CD14-positive monocyte (primary cell): Measurements from ENCODE around the gene RNASE12. TPM values are rescaled to one million over a fixed set of nuclear protein-coding genes. Genes with fewer than 3 reads are reported as not detected.

Experiments used
- DNase-seq, 3 donors: peaks; one replicate each; pipeline ENCODE4 v3.0.0-alpha.2; 2011 to 2022
- H2AFZ ChIP-seq: 2 replicates; pipeline ENCODE4 v1.6.0; 2012; ENCODE audit warnings: mild to moderate bottlenecking, low read depth, low read length, inconsistent platforms; ENCODE audit not compliant: insufficient read depth, poor library complexity, severe bottlenecking
- H3K27ac ChIP-seq, 2 donors: 1 replicate in 1 of 2; 2 replicates in 1 of 2; pipeline ENCODE4 v1.5.1; 2012 to 2013; ENCODE audit warnings: low read length in 2 of 2, control low read depth in 1 of 2, inconsistent platforms in 1 of 2, low read depth in 1 of 2, mild to moderate bottlenecking in 1 of 2
- H3K27me3 ChIP-seq, 2 donors: one replicate each; pipeline versions ENCODE4 v1.6.0 to v1.6.1; 2011 to 2013; ENCODE audit warnings: low read length in 2 of 2; ENCODE audit not compliant: control insufficient read depth in 2 of 2, insufficient read depth in 2 of 2
- H3K36me3 ChIP-seq, 2 donors: replicated peaks in 1 of 2; 1 replicate in 1 of 2; 2 replicates in 1 of 2; pipeline versions ENCODE4 v1.5.1 to v1.6.1; 2012 to 2013; ENCODE audit warnings: low read length in 2 of 2, control low read depth in 1 of 2, inconsistent platforms in 1 of 2, mild to moderate bottlenecking in 1 of 2; ENCODE audit not compliant: insufficient read depth in 2 of 2, control insufficient read depth in 1 of 2
- H3K4me1 ChIP-seq, 2 donors: 1 replicate in 1 of 2; 2 replicates in 1 of 2; pipeline versions ENCODE4 v1.5.1 to v1.6.1; 2012 to 2013; ENCODE audit warnings: low read length in 2 of 2, control low read depth in 1 of 2, inconsistent platforms in 1 of 2, mild to moderate bottlenecking in 1 of 2, moderate library complexity in 1 of 2; ENCODE audit not compliant: insufficient read depth in 2 of 2, control insufficient read depth in 1 of 2
- H3K4me2 ChIP-seq: replicated peaks from 2 replicates; pipeline ENCODE3; 2012; ENCODE audit warnings: low read length, moderate library complexity, mild to moderate bottlenecking; ENCODE audit not compliant: poor library complexity, severe bottlenecking; ENCODE audit errors: extremely low read depth
- H3K4me3 ChIP-seq, 3 experiments: fragments of 200-600 bp in 1 of 3; sonication (generic) in 1 of 3; replicated peaks in 1 of 3; 1 replicate in 2 of 3; 2 replicates in 1 of 3; pipeline ENCODE4 v1.5.1; 2011 to 2013; ENCODE audit warnings: low read length in 3 of 3, mild to moderate bottlenecking in 3 of 3, control low read depth in 2 of 3, low read depth in 2 of 3, inconsistent platforms in 1 of 3, moderate library complexity in 1 of 3
- H3K79me2 ChIP-seq: 2 replicates; pipeline ENCODE4 v1.6.0; 2012; ENCODE audit warnings: mild to moderate bottlenecking, control low read depth, inconsistent platforms, low read length, moderate library complexity; ENCODE audit not compliant: insufficient read depth
- H3K9ac ChIP-seq: 2 replicates; pipeline ENCODE4 v1.6.0; 2017; ENCODE audit warnings: low read length, mild to moderate bottlenecking; ENCODE audit not compliant: insufficient read depth, poor library complexity, severe bottlenecking
- H3K9me3 ChIP-seq, 2 donors: replicated peaks in 1 of 2; 1 replicate in 1 of 2; 2 replicates in 1 of 2; pipeline versions ENCODE4 v1.5.1 to v1.6.1; 2012 to 2013; ENCODE audit warnings: low read length in 2 of 2, control low read depth in 1 of 2; ENCODE audit not compliant: control insufficient read depth in 1 of 2, insufficient read depth in 1 of 2
- H4K20me1 ChIP-seq: 2 replicates; pipeline ENCODE4 v1.6.0; 2012; ENCODE audit warnings: mild to moderate bottlenecking, low read length, control low read depth, moderate library complexity; ENCODE audit not compliant: insufficient read depth
- H3K27ac Mint-ChIP-seq, 7 donors: one replicate each; pipeline ENCODE4 v1.8.0; 2020; ENCODE audit warnings: mild to moderate bottlenecking in 7 of 7, mixed read lengths in 7 of 7, moderate library complexity in 6 of 7, inconsistent platforms in 2 of 7
- H3K27me3 Mint-ChIP-seq, 3 donors: one replicate each; pipeline ENCODE4 v1.8.0; 2021 to 2022; ENCODE audit warnings: low read depth in 3 of 3, mild to moderate bottlenecking in 3 of 3, mixed read lengths in 3 of 3, moderate library complexity in 3 of 3, inconsistent platforms in 1 of 3
- H3K36me3 Mint-ChIP-seq, 2 donors: one replicate each; pipeline ENCODE4 v1.8.0; 2020; ENCODE audit warnings: mixed read lengths in 2 of 2, inconsistent platforms in 1 of 2, mild to moderate bottlenecking in 1 of 2
- H3K4me1 Mint-ChIP-seq: one replicate; pipeline ENCODE4 v1.8.0; 2020; ENCODE audit warnings: mild to moderate bottlenecking, mixed read lengths
- H3K4me3 Mint-ChIP-seq, 2 donors: one replicate each; pipeline ENCODE4 v1.8.0; 2020; ENCODE audit warnings: mild to moderate bottlenecking in 2 of 2, mixed read lengths in 2 of 2, moderate library complexity in 1 of 2
- H3K9me3 Mint-ChIP-seq, 7 donors: one replicate each; pipeline ENCODE4 v1.8.0; 2020 to 2022; ENCODE audit warnings: mixed read lengths in 7 of 7, mild to moderate bottlenecking in 6 of 7, moderate library complexity in 6 of 7, inconsistent platforms in 2 of 7
- whole genome bisulfite sequencing: methylation state at CpG from one replicate; pipeline ENCODE4 v1.1.5; 2013; ENCODE audit warnings: missing lambda C conversion rate; ENCODE audit not compliant: insufficient coverage; 5-methylcytosine and 5-hydroxymethylcytosine counted together
- intact Hi-C, 2 donors: fragments of 100-400 bp; cut with micrococcal nuclease; formaldehyde crosslinking; loops; one replicate each; pipeline versions ENCODE4 v1.15.0 to v1.15.1; 2023
- polyA plus RNA-seq, 3 donors: library from polyadenylated mRNA; depleted of rRNA in 1 of 3; unstranded in 2 of 3; stranded (reverse) in 1 of 3; fragments of 300-500 nt in 2 of 3; fragments of >200 nt in 1 of 3; fragmentation: Illumina TruSeq in 2 of 3; gene quantifications; 1 replicate in 2 of 3; 2 replicates in 1 of 3; pipeline ENCODE4 v1.2.3, GENCODE V29; 2012 to 2021
- TF ChIP-seq, protein P1 (sequence below): fragments of 200-600 bp; IDR thresholded peaks from one replicate; pipeline ENCODE4 v1.8.0; 2022; ENCODE audit warnings: antibody characterized with exemption, mild to moderate bottlenecking

RNASE12 gene
- polyA plus RNA-seq, 3 donors = not detected

DNA sequence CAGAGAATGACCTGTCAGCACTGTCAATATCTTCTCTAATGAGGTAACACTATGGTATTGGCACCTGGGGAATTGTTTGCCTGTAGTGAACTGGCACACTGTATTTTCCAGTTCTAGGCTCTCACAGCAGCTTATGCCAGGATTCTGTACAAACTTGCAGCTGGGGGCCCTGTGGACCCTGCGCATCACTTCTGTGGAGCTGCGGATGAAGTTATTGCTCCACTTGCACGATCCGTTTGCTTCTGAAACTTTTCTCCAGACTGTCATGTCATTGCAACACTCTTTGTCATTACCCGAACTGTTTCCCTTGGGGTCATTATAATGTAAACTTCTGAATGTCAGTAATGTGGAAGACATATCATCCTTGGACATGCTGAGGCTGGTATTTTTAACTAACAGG is 7.3 kb downstream of the RNASE12 start:
- no peaks in the 10 kb centered on the region for H3K79me2 ChIP-seq
- no peaks in the 10 kb centered on the region for H3K36me3 ChIP-seq
- H3K36me3 Mint-ChIP-seq = no peaks in the 10 kb centered on the region
- H3K4me1 ChIP-seq = no peaks in the 10 kb centered on the region
- intact Hi-C loops = no loop called here
- H3K9ac ChIP-seq = no peak overlapping the region
- H3K27me3 ChIP-seq = no peaks in the 10 kb centered on the region
- no peak overlapping the region for H3K4me3 Mint-ChIP-seq
- H3K27ac ChIP-seq = no peak overlapping the region
- TF ChIP-seq, protein P1, sequence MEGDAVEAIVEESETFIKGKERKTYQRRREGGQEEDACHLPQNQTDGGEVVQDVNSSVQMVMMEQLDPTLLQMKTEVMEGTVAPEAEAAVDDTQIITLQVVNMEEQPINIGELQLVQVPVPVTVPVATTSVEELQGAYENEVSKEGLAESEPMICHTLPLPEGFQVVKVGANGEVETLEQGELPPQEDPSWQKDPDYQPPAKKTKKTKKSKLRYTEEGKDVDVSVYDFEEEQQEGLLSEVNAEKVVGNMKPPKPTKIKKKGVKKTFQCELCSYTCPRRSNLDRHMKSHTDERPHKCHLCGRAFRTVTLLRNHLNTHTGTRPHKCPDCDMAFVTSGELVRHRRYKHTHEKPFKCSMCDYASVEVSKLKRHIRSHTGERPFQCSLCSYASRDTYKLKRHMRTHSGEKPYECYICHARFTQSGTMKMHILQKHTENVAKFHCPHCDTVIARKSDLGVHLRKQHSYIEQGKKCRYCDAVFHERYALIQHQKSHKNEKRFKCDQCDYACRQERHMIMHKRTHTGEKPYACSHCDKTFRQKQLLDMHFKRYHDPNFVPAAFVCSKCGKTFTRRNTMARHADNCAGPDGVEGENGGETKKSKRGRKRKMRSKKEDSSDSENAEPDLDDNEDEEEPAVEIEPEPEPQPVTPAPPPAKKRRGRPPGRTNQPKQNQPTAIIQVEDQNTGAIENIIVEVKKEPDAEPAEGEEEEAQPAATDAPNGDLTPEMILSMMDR = no peak
- H2AFZ ChIP-seq = no peak overlapping the region
- peaks cover 2 to 5% (median 4%) of the 10 kb centered on the region in 7 donors for H3K9me3 Mint-ChIP-seq
- H3K27me3 Mint-ChIP-seq = peaks cover 0 to 5% (median 4%) of the 10 kb centered on the region in 3 donors
- H3K4me1 Mint-ChIP-seq = peaks cover 13% of the 10 kb centered on the region
- H3K4me3 ChIP-seq = no peak overlapping the region
- no peak for DNase-seq
- H3K4me2 ChIP-seq = no peak overlapping the region
- H3K9me3 ChIP-seq = no peaks in the 10 kb centered on the region
- H4K20me1 ChIP-seq = no peaks in the 10 kb centered on the region
- no peak overlapping the region for H3K27ac Mint-ChIP-seq
- 33% methylated on average over 5 of the region's 5 CpGs for WGBS

DNA sequence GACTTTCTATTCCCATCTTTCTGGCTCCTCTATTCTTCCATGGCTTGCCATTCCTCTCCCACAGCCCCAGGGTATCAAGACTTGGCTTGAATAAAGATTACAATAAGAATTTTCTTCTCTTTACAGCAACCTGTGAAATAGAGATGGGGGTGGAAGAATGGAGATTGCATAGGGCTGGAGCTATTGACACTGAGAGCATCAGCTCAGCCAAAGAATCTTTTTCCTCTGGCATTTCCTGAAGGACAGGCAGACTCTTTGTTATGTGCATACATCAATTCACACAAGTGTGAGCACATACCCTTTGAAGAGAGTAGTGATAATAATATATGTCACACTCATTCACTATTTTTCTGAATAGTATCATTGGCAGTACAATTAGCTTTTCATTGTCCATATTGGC is 8.0 kb downstream of the RNASE12 start:
- Mint-ChIP-seq H3K4me1 (peaks cover 13% of the 10 kb centered on the region), H3K9me3 (peaks cover 2 to 5% (median 4%) of the 10 kb centered on the region in 7 donors), H3K27me3 (peaks cover 0 to 5% (median 4%) of the 10 kb centered on the region in 3 donors), H3K36me3 (no peaks in the 10 kb centered on the region), H3K27ac (no peak overlapping the region), H3K4me3 (no peak overlapping the region)
- no peak overlapping the region for H3K9ac ChIP-seq
- H3K4me3 ChIP-seq = no peak overlapping the region
- H3K9me3 ChIP-seq = no peaks in the 10 kb centered on the region
- no peak overlapping the region for H3K4me2 ChIP-seq
- H3K27ac ChIP-seq = no peak overlapping the region
- H3K36me3 ChIP-seq = no peaks in the 10 kb centered on the region
- DNase-seq = no peak
- H4K20me1 ChIP-seq = no peaks in the 10 kb centered on the region
- no peaks in the 10 kb centered on the region for H3K79me2 ChIP-seq
- H3K4me1 ChIP-seq = no peaks in the 10 kb centered on the region
- H3K27me3 ChIP-seq = no peaks in the 10 kb centered on the region
- intact Hi-C loops = no loop called here
- TF ChIP-seq, protein P1 = no peak
- no peak overlapping the region for H2AFZ ChIP-seq
